Neural crest cell (in vitro differentiated cells): ENCODE results near the gene BPHL. TPM values are rescaled to one million over a fixed set of nuclear protein-coding genes. Genes with fewer than 3 reads are reported as not detected.
A peak's percentile ranks its signal among the peaks of the same experiment; 100 is the strongest.
"Not testable (repeated sequence)": the region's sequence is repeated elsewhere in the genome, so short reads cannot be mapped to it uniquely, and the experiment has no call there.

Experiments
- DNase-seq: peaks from one replicate; pipeline ENCODE4 v3.0.0; 2021; ENCODE audit warnings: low read depth, mixed read lengths, low spot score
- H3K27ac Mint-ChIP-seq: one replicate; pipeline ENCODE4 v1.8.0; 2021; ENCODE audit warnings: mild to moderate bottlenecking, mixed read lengths; ENCODE audit not compliant: unreplicated experiment
- H3K27me3 Mint-ChIP-seq: 2 replicates; pipeline ENCODE4 v1.8.0; 2021; ENCODE audit warnings: low read depth, mild to moderate bottlenecking, mixed read lengths
- H3K36me3 Mint-ChIP-seq: 2 replicates; pipeline ENCODE4 v1.8.0; 2021; ENCODE audit warnings: low read depth, mild to moderate bottlenecking, mixed read lengths
- H3K4me1 Mint-ChIP-seq: 2 replicates; pipeline ENCODE4 v1.8.0; 2021; ENCODE audit warnings: mixed read lengths
- H3K4me3 Mint-ChIP-seq: one replicate; pipeline ENCODE4 v1.8.0; 2021; ENCODE audit warnings: mild to moderate bottlenecking, mixed read lengths
- H3K9me3 Mint-ChIP-seq: 2 replicates; pipeline ENCODE4 v1.8.0; 2021; ENCODE audit warnings: mixed read lengths
- CTCF ChIP-seq: fragments of 200-600 bp; sonication (generic); conservative IDR thresholded peaks from 2 replicates; pipeline ENCODE4 v1.5.0; 2021; ENCODE audit warnings: antibody characterized with exemption, mild to moderate bottlenecking
- total RNA-seq: library from RNA; stranded (reverse); gene quantifications from 2 replicates; pipeline ENCODE4 v1.2.1, GENCODE V29; 2021

BPHL gene
- total RNA-seq, 1 donor from 2014 or later, result 45.7 TPM

GRCh38 chr6:3137057-3137777 is 18.7 kb downstream of the BPHL start:
- no peak for DNase-seq
- H3K4me1 Mint-ChIP-seq, result no peaks in the 10 kb centered on the region
- peak overlapping the region; percentile 67 for H3K27ac Mint-ChIP-seq
- no peak for TF ChIP-seq CTCF
- peaks cover 24% of the 10 kb centered on the region for H3K36me3 Mint-ChIP-seq
- H3K27me3 Mint-ChIP-seq, result no peaks in the 10 kb centered on the region
- no peak overlapping the region for H3K4me3 Mint-ChIP-seq
- H3K9me3 Mint-ChIP-seq, result no peaks in the 10 kb centered on the region

- peaks cover 24% of the 10 kb centered on the region for H3K36me3 Mint-ChIP-seq
- DNase-seq, H3K4me1 Mint-ChIP-seq, H3K27ac Mint-ChIP-seq, H3K9me3 Mint-ChIP-seq, H3K27me3 Mint-ChIP-seq, H3K4me3 Mint-ChIP-seq: not testable (repeated sequence)
Observed at GRCh38 chr6:3137873-3138272, 19.4 kb downstream of the BPHL start.

GRCh38 chr6:3138341-3138740 is 19.8 kb downstream of the BPHL start:
- H3K36me3 Mint-ChIP-seq, result peaks cover 22% of the 10 kb centered on the region
- H3K27me3 Mint-ChIP-seq, result no peaks in the 10 kb centered on the region
- no peak for TF ChIP-seq CTCF
- H3K27ac Mint-ChIP-seq, result no peak overlapping the region
- H3K9me3 Mint-ChIP-seq, result no peaks in the 10 kb centered on the region
- DNase-seq, result no peak
- no peak overlapping the region for H3K4me3 Mint-ChIP-seq
- no peaks in the 10 kb centered on the region for H3K4me1 Mint-ChIP-seq

GRCh38 chr6:3139090-3139903 is 20.8 kb downstream of the BPHL start:
- no peaks in the 10 kb centered on the region for H3K4me1 Mint-ChIP-seq
- no peaks in the 10 kb centered on the region for H3K9me3 Mint-ChIP-seq
- peaks cover 25% of the 10 kb centered on the region for H3K36me3 Mint-ChIP-seq
- no peak overlapping the region for H3K4me3 Mint-ChIP-seq
- no peaks in the 10 kb centered on the region for H3K27me3 Mint-ChIP-seq
- no peak for DNase-seq
- TF ChIP-seq CTCF, result no peak
- H3K27ac Mint-ChIP-seq, result peak overlapping the region; percentile 85

- no peak for DNase-seq
- TF ChIP-seq CTCF, result no peak
- no peaks in the 10 kb centered on the region for H3K27me3 Mint-ChIP-seq
- H3K4me3 Mint-ChIP-seq, result no peak overlapping the region
- peaks cover 4% of the 10 kb centered on the region for H3K4me1 Mint-ChIP-seq
- H3K9me3 Mint-ChIP-seq, result no peaks in the 10 kb centered on the region
- H3K36me3 Mint-ChIP-seq, result peaks cover 29% of the 10 kb centered on the region
- H3K27ac Mint-ChIP-seq, result no peak overlapping the region
Observed at GRCh38 chr6:3140201-3140600, 21.7 kb downstream of the BPHL start.

- Mint-ChIP-seq H3K36me3 (peaks cover 26% of the 10 kb centered on the region), H3K27me3 (no peaks in the 10 kb centered on the region)
- TF ChIP-seq CTCF, result no peak
Observed at GRCh38 chr6:3142536-3142935, 24.0 kb downstream of the BPHL start.

More at GRCh38 chr6:3142536-3142935, 24.0 kb downstream of the BPHL start:
- Mint-ChIP-seq H3K9me3 (no peaks in the 10 kb centered on the region), H3K4me1 (peaks cover 4% of the 10 kb centered on the region), H3K27ac (no peak overlapping the region), H3K4me3 (no peak overlapping the region)
- DNase-seq, result no peak
